ENCODE data around the gene SFMBT2. TPM values are rescaled to one million over a fixed set of nuclear protein-coding genes. Genes with fewer than 3 reads are reported as not detected.

The SFMBT2 gene
- total RNA-seq, 4 donors from 2014 or later, result 2.6 to 26.4 (median 4.5) TPM

DNA sequence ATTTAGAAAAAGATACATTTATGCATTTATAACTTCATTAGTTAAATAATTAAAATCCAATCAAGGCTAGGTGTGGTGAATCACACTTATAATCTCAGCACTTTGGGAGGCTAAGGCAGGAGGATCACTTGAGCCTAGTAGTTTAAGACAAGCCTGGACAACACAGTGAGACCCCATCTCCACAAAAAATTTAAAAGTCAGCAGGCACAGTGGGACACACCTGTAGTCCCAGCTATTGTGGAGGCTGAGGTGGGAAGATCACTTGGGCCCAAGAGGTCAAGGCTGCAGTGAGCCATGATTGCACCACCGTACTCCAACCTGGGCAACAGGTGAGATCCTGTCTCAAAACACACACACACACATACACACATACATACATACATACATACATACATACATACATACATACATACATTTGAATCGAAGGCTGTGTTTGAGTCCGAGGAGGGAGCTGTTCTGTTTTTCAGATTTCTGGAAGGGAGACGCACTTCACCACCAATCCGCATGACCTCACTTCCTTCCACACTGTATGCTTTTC lies 30.1 kb downstream of the SFMBT2 start:
- no peak for DNase-seq
- H3K27me3 ChIP-seq, result no peaks in the 10 kb centered on the region
- no peak overlapping the region for H3K4me3 ChIP-seq
- H3K36me3 ChIP-seq, result no peaks in the 10 kb centered on the region
- no peaks in the 10 kb centered on the region for H3K9me3 ChIP-seq
- H3K4me1 ChIP-seq, result no peaks in the 10 kb centered on the region
- no peak overlapping the region for H3K27ac ChIP-seq
- TF ChIP-seq POLR2A (IDR thresholded peaks at IDR 0.05), result no peak
- TF ChIP-seq, protein P1, sequence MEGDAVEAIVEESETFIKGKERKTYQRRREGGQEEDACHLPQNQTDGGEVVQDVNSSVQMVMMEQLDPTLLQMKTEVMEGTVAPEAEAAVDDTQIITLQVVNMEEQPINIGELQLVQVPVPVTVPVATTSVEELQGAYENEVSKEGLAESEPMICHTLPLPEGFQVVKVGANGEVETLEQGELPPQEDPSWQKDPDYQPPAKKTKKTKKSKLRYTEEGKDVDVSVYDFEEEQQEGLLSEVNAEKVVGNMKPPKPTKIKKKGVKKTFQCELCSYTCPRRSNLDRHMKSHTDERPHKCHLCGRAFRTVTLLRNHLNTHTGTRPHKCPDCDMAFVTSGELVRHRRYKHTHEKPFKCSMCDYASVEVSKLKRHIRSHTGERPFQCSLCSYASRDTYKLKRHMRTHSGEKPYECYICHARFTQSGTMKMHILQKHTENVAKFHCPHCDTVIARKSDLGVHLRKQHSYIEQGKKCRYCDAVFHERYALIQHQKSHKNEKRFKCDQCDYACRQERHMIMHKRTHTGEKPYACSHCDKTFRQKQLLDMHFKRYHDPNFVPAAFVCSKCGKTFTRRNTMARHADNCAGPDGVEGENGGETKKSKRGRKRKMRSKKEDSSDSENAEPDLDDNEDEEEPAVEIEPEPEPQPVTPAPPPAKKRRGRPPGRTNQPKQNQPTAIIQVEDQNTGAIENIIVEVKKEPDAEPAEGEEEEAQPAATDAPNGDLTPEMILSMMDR (IDR thresholded peaks at IDR 0.05), result no peak

DNA sequence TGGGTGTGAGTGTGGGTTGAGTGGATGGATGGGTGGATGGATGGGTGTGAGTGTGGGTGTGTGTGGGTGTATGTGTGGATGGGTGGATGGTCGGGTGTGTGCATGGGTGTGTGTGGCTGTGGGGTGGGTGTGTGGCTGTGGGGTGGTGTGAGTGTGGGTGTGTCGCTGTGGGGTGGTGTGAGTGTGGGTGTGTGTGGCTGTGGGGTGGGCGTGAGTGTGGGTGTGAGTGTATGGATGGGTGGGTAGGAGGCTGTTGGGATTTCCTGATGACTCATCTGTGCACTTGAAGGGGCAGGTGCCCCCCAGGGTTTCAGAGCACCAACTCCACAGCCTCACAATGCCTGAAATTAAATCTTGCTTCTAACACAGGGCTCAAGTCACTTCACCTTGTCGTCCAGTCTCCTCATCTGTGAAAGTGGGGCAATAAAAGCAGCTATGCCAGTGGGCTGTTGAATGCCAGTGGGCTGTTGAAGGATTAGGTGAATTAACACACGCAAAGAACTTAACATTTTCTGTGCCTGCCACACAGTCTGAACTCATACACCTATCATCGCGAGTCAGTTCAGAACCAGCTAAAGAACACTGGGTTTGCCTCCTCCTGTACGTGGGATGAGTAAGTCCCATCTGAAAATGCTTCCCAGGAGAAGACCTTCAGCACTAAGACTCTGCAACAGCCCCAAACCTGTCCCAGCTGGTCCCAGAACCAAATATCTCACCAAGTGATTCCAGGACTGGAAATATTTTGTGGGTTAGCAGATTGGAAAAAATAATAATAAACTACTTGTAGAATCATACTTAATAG lies 32.0 kb downstream of the SFMBT2 start:
- TF ChIP-seq, protein P1 (IDR thresholded peaks at IDR 0.05), result no peak
- TF ChIP-seq POLR2A (IDR thresholded peaks at IDR 0.05), result no peak
- Histone ChIP-seq H3K27ac (no peak overlapping the region), H3K27me3 (no peaks in the 10 kb centered on the region)

DNA sequence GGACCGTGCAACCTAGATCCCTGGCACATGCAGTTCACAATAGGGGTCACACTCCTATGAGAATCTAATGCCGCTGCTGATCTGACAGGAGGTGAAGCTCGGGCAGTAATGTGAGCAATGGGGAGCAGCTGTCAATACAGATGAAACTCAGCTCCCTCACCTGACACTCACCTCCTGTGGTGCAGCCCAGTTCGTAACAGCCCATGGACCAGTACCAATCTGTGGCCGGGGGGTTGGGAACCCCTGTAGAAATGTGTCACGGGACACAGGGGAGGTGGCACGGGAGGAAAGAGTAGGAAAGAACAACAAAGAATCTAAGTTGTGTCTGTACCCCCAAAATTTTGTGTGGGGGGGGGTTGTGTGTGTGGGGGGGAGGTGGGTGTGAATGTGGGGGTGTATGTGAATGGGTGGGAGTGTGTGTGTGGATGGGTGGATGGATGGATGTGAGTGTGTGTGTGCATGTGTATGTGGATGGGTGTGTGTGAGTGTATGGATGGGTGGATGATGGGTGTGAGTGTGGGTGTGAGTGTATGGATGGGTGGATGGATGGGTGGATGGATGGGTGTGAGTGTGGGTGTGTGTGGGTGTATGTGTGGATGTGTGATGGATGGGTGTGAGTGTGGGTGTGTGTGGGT lies 33.1 kb downstream of the SFMBT2 start:
- H3K36me3 ChIP-seq, result peaks cover 0 to 6% (median 0%) of the 10 kb centered on the region in 3 donors
- no peak overlapping the region for H3K4me3 ChIP-seq

More for the DNA sequence above, 32.0 kb downstream of the SFMBT2 start:
- H3K9me3 ChIP-seq, result no peaks in the 10 kb centered on the region
- H3K4me1 ChIP-seq, result no peaks in the 10 kb centered on the region
- H3K4me3 ChIP-seq, result no peak overlapping the region
- no peak for DNase-seq
- no peaks in the 10 kb centered on the region for H3K36me3 ChIP-seq

DNA sequence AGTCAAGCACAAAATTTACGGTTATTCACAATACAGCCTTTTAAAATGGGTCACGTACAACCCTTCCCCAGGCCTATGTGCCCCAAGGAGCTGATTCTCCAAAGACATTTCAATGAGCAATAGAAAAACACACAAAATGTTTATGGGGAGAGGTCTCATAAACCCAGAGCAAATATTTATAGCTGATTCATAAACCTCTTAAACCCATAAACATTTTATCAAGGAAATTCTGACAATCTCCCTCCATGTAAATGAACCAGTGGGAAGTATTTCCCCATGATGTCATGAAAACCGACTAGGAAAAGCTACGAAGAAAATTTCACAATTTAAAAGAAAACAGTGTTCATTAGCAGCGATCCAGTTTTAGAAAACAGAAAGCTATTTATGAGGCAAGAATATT lies 36.0 kb downstream of the SFMBT2 start:
- Histone ChIP-seq H3K27me3 (no peaks in the 10 kb centered on the region), H3K9me3 (peaks cover 0 to 4% (median 0%) of the 10 kb centered on the region in 4 donors), H3K27ac (no peak overlapping the region), H3K4me1 (no peaks in the 10 kb centered on the region), H3K4me3 (no peak overlapping the region), H3K36me3 (peaks cover 0 to 6% (median 0%) of the 10 kb centered on the region in 3 donors)
- DNase-seq, result no peak
- TF ChIP-seq, protein P1 (IDR thresholded peaks at IDR 0.05), result no peak
- no peak for TF ChIP-seq POLR2A (IDR thresholded peaks at IDR 0.05)

More for the DNA sequence above, 33.1 kb downstream of the SFMBT2 start:
- peaks cover 0 to 4% (median 0%) of the 10 kb centered on the region in 4 donors for H3K9me3 ChIP-seq
- H3K27me3 ChIP-seq, result no peaks in the 10 kb centered on the region
- H3K4me1 ChIP-seq, result no peaks in the 10 kb centered on the region
- TF ChIP-seq POLR2A (IDR thresholded peaks at IDR 0.05), result no peak
- TF ChIP-seq, protein P1 (IDR thresholded peaks at IDR 0.05), result no peak
- DNase-seq, result no peak
- H3K27ac ChIP-seq, result no peak overlapping the region

DNA sequence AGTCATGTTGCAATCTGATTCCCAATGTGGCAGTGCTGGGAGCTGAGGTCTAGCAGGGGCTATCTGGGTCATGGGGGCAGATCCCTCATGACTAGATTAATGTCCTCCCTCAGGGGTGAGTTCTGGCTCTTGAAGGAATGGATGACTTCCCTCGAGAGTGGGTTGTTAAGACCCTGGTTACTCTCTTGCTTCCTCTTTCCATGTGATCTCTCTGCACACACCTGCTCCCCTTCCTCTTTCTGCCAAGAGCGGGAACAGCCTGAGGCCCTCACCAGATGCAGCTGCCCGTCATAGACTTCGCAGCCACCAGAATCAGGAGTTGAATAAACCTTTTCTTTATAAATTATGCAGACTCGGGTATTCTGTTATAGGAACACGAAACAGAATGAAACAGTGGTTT lies 37.8 kb downstream of the SFMBT2 start:
- no peaks in the 10 kb centered on the region for H3K4me1 ChIP-seq
- H3K27ac ChIP-seq, result no peak overlapping the region
- TF ChIP-seq POLR2A (IDR thresholded peaks at IDR 0.05), result no peak
- TF ChIP-seq, protein P1 (IDR thresholded peaks at IDR 0.05), result no peak
- H3K27me3 ChIP-seq, result no peaks in the 10 kb centered on the region
- H3K36me3 ChIP-seq, result peaks cover 0 to 15% (median 0%) of the 10 kb centered on the region in 3 donors
- no peak for DNase-seq
- H3K4me3 ChIP-seq, result no peak overlapping the region
- peaks cover 0 to 4% (median 0%) of the 10 kb centered on the region in 4 donors for H3K9me3 ChIP-seq
